T-cell (primary cell): ENCODE data around the gene TPR. TPM values are rescaled to one million over a fixed set of nuclear protein-coding genes. Genes with fewer than 3 reads are reported as not detected.

ENCODE experiments used
- ATAC-seq, 4 experiments: fragments of 200-7000 bp in 3 of 4; fragments of 150-1000 bp in 1 of 4; cut with Tn5 transposase; replicated peaks in 1 of 4; 1 replicate in 3 of 4; 2 replicates in 1 of 4; pipeline ENCODE4 v1.10.0; 2021; ENCODE audit warnings: moderate library complexity in 3 of 4, mild to moderate bottlenecking in 2 of 4, moderate number of reproducible peaks in 1 of 4
- CTCF ChIA-PET, 2 donors: fragments of 300-600 bp; sonication (Branson Sonifier 250); formaldehyde crosslinking; loops; one replicate each; lab custom pipeline; 2022; ENCODE audit warnings: antibody characterized with exemption in 2 of 2; lab: Charles Lee
- POLR2A ChIA-PET, 2 donors: fragments of 300-600 bp; sonication (Branson Sonifier 250); formaldehyde crosslinking; loops; one replicate each; lab custom pipeline; 2022; ENCODE audit warnings: antibody characterized with exemption in 2 of 2; lab: Charles Lee
- DNase-seq, 35 experiments: peaks; one replicate each; pipeline versions ENCODE4 v3.0.0 to v3.0.0-alpha.2; 2013 to 2023
- H3K27ac ChIP-seq: one replicate; pipeline ENCODE4 v1.5.1; 2013; ENCODE audit warnings: low read length
- H3K27me3 ChIP-seq, 2 experiments: replicated peaks in 1 of 2; 1 replicate in 1 of 2; 2 replicates in 1 of 2; pipeline versions ENCODE4 v1.6.1 to v1.7.0; 2013; ENCODE audit warnings: low read length in 1 of 2, mixed read lengths in 1 of 2; ENCODE audit not compliant: control insufficient read depth in 2 of 2, insufficient read depth in 2 of 2; ENCODE audit errors: extremely low read depth in 1 of 2
- H3K36me3 ChIP-seq, 2 donors: 1 replicate in 1 of 2; 2 replicates in 1 of 2; pipeline versions ENCODE4 v1.6.1 to v1.7.0; 2013; ENCODE audit warnings: low read length in 1 of 2; ENCODE audit not compliant: control insufficient read depth in 2 of 2, insufficient read depth in 1 of 2; ENCODE audit errors: extremely low read depth in 1 of 2
- H3K4me1 ChIP-seq, 2 experiments: 1 replicate in 1 of 2; 2 replicates in 1 of 2; pipeline versions ENCODE4 v1.6.1 to v1.7.0; 2013; ENCODE audit warnings: low read length in 2 of 2, mixed read lengths in 1 of 2; ENCODE audit not compliant: insufficient read depth in 2 of 2, control insufficient read depth in 1 of 2; ENCODE audit errors: extremely low read depth in 1 of 2
- H3K4me3 ChIP-seq, 2 donors: 1 replicate in 1 of 2; 2 replicates in 1 of 2; pipeline versions ENCODE4 v1.5.1 to v1.7.0; 2013; ENCODE audit warnings: mild to moderate bottlenecking in 2 of 2, low read length in 1 of 2, moderate library complexity in 1 of 2; ENCODE audit not compliant: control insufficient read depth in 1 of 2; ENCODE audit errors: extremely low read depth in 1 of 2
- H3K9me3 ChIP-seq: 2 replicates; pipeline ENCODE4 v1.7.0; 2013
- H3K27ac Mint-ChIP-seq, 2 donors: one replicate each; pipeline ENCODE4 v1.8.0; 2020 to 2021; ENCODE audit warnings: mild to moderate bottlenecking in 2 of 2, mixed read lengths in 2 of 2
- H3K27me3 Mint-ChIP-seq, 2 donors: one replicate each; pipeline ENCODE4 v1.8.0; 2021 to 2022; ENCODE audit warnings: mixed read lengths in 2 of 2
- H3K36me3 Mint-ChIP-seq: one replicate; pipeline ENCODE4 v1.8.0; 2021; ENCODE audit warnings: mixed read lengths
- H3K4me1 Mint-ChIP-seq, 3 donors: one replicate each; pipeline ENCODE4 v1.8.0; 2020 to 2022; ENCODE audit warnings: mixed read lengths in 3 of 3, mild to moderate bottlenecking in 1 of 3
- H3K4me3 Mint-ChIP-seq, 3 donors: one replicate each; pipeline ENCODE4 v1.8.0; 2020 to 2022; ENCODE audit warnings: mild to moderate bottlenecking in 3 of 3, mixed read lengths in 3 of 3, moderate library complexity in 3 of 3
- H3K9me3 Mint-ChIP-seq, 3 donors: one replicate each; pipeline ENCODE4 v1.8.0; 2020 to 2022; ENCODE audit warnings: mixed read lengths in 3 of 3
- WGBS: methylation state at CpG from one replicate; pipeline ENCODE4 v1.1.5; 2013; ENCODE audit warnings: missing lambda C conversion rate; ENCODE audit not compliant: insufficient coverage; 5-methylcytosine and 5-hydroxymethylcytosine counted together
- total RNA-seq, 35 experiments: library from RNA in 6 of 35; stranded (reverse) in 6 of 35; fragments of 120-200 nt in 1 of 35; gene quantifications; one replicate each; pipeline versions ENCODE4 v1.2.1 to v1.2.4 and lab custom pipeline; 2013 to 2026

TPR gene
- total RNA-seq, 5 donors from 2014 or later (not counting 1 experiment from before 2014, with no cell fraction given): 128 to 144 (median 137) TPM

DNA sequence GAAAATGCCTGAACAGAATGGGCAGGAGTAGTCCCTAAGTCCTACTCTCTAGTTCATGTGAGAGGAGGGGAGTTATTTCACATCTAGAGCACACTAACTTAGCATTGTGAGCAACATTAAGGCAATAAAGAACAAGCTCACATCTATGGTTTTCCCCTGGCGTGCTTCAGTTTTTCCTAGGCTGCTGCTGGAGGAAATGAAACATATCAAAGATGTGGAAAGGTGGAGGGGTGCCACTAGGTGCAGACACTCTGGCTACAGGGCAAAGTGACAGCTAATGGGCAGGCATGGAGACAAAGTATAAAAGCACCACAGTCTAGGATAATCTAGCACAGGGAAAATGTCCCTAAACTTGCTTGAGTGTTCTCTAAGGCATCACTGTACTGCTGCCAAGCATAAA is 82.2 kb downstream of the TPR start:
- no peaks in the 10 kb centered on the region for H3K9me3 ChIP-seq
- H3K4me3 ChIP-seq: no peak overlapping the region
- ChIA-PET CTCF (interaction anchor here in 1 of 2 donors (1.0 kb wide), 1 partner anchor 16 kb away, joined by 3 read pairs; no protein-coding TSS in a partner anchor), POLR2A (no interaction called here)
- H3K27ac ChIP-seq: no peak overlapping the region
- DNase-seq (no peak), ATAC-seq (no peak)
- H3K27me3 Mint-ChIP-seq: no peaks in the 10 kb centered on the region
- peaks cover 2% of the 10 kb centered on the region for H3K36me3 Mint-ChIP-seq
- H3K27me3 ChIP-seq: no peaks in the 10 kb centered on the region
- H3K9me3 Mint-ChIP-seq: no peaks in the 10 kb centered on the region
- peaks cover 57 to 64% (median 59%) of the 10 kb centered on the region in 3 donors for H3K4me1 Mint-ChIP-seq
- H3K27ac Mint-ChIP-seq: peak overlapping the region; percentile 1 to 19
- no CpG with 5 or more reads among the region's 1 CpG for WGBS
- H3K36me3 ChIP-seq: no peaks in the 10 kb centered on the region
- no peak overlapping the region for H3K4me3 Mint-ChIP-seq
- peaks cover 12 to 29% of the 10 kb centered on the region in 2 experiments for H3K4me1 ChIP-seq

DNA sequence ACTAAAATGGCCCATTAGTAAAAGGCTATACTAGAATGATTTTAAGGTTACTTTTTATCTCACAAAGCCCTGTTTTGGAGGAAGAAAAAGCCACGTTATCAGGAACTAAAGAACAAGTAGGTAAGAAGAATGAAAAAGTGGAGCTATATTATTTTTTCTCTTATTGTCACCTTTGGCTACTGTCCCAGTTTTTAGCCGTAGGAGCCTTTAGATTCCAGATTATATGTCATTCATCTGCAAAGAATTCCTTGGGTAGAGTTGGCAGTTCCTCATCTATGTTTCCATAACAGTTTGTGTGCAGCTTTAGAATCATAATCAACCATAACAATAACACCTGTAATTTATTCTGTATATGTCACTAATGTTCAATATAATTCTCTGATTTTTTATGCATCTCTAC is 83.8 kb downstream of the TPR start:
- H3K9me3 Mint-ChIP-seq: no peaks in the 10 kb centered on the region
- no peak overlapping the region for H3K4me3 Mint-ChIP-seq
- H3K4me3 ChIP-seq: no peak overlapping the region
- no peak for DNase-seq
- no peaks in the 10 kb centered on the region for H3K36me3 ChIP-seq
- ChIA-PET POLR2A (no interaction called here), CTCF (interaction anchor here in 1 of 2 donors (1.0 kb wide), 1 partner anchor 33 kb away, joined by 4 read pairs; no protein-coding TSS in a partner anchor)
- H3K4me1 Mint-ChIP-seq: peaks cover 64 to 69% (median 69%) of the 10 kb centered on the region in 3 donors
- no peaks in the 10 kb centered on the region for H3K27me3 Mint-ChIP-seq
- H3K27ac ChIP-seq: no peak overlapping the region
- H3K36me3 Mint-ChIP-seq: peaks cover 2% of the 10 kb centered on the region
- peaks cover 12 to 30% of the 10 kb centered on the region in 2 experiments for H3K4me1 ChIP-seq
- no peak for ATAC-seq
- no CpG with 5 or more reads among the region's 2 CpGs for WGBS
- H3K9me3 ChIP-seq: no peaks in the 10 kb centered on the region
- H3K27me3 ChIP-seq: no peaks in the 10 kb centered on the region
- peak overlapping the region; percentile 95 to 96 for H3K27ac Mint-ChIP-seq

DNA sequence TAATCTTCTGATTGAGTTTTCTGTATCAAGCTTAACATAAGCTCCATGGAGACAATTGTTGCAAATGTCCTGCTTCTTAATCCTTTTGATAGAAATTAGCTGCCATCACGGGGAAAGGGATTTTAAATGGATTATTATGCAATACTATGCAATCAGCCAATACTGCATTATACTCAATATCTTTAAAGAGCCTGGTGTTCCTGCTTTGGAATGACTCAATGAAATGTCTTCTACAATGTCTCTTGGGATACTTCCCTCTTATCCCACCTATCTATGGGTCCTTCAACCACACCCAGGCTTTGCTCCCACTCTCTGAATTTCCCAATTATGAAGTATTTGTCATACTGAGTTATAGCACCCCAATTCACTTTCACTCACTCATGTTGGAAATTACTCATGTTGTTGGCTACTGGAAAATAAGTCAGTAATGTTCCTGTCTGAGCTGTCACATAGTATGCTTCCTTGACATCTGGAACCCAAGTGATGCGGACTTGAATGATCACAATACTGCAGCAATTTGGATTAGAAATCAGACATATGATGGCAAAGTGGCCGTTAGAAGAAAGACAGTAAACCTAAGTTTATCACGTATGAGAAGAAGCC is 85.0 kb downstream of the TPR start:
- ATAC-seq (no peak), DNase-seq (no peak)
- Mint-ChIP-seq H3K9me3 (no peaks in the 10 kb centered on the region), H3K36me3 (peaks cover 2% of the 10 kb centered on the region), H3K4me1 (peaks cover 56 to 63% (median 63%) of the 10 kb centered on the region in 3 donors), H3K27ac (peak overlapping the region; percentile 95 to 96), H3K27me3 (no peaks in the 10 kb centered on the region), H3K4me3 (peak overlapping the region in 1 of 3 donors; percentile 26)
- Histone ChIP-seq H3K27ac (peak overlapping the region; percentile 59), H3K27me3 (no peaks in the 10 kb centered on the region), H3K4me1 (peaks cover 12 to 30% of the 10 kb centered on the region in 2 experiments), H3K9me3 (no peaks in the 10 kb centered on the region), H3K36me3 (no peaks in the 10 kb centered on the region), H3K4me3 (no peak overlapping the region)
- CTCF ChIA-PET: interaction anchor here (0.9 to 1.0 kb wide), 3 partner anchors 11 to 35 kb away, joined by 3 to 6 read pairs (median 4); no protein-coding TSS in a partner anchor
- POLR2A ChIA-PET: interaction anchor here in 1 of 2 donors (1.1 kb wide), 1 partner anchor 15 kb away, joined by 4 read pairs; no protein-coding TSS in a partner anchor
- 68% methylated on average over 3 of the region's 4 CpGs for WGBS

DNA sequence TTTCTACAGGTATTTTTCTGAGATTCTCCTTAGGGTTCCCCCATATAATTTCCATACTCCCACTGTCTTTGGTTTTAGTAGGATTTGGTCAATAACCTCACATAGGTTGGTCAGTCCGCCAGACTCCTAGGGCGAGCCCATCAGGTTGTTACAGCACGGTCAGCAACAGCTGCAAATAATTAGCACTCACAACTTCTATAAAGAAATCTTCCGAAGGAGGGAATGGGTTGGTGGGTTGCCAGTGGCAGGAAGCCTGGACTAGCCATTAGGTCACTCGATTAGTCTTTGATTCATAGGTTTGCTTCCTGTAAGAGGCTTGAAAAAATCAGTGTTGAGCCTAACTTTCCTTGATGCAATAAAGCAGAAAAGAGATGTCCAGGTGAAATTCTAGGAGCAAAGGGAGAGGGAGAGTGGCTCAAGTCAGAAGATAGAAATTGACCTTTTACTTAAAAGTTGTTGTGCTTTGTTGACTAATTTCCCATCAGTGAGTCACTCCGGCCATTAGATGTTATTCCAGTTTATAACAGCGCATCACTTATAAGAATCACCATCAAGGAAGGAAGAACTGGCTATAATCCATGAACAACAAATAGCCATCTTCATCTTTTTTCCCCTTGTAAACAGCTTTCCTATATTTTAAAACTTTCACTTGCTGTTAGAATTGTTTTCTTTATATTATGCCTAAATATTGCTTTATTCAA is 88.3 kb downstream of the TPR start:
- no peak overlapping the region for H3K27ac ChIP-seq
- H3K9me3 ChIP-seq: no peaks in the 10 kb centered on the region
- peaks cover 55 to 65% (median 60%) of the 10 kb centered on the region in 3 donors for H3K4me1 Mint-ChIP-seq
- POLR2A ChIA-PET: no interaction called here
- H3K9me3 Mint-ChIP-seq: no peaks in the 10 kb centered on the region
- no peak for ATAC-seq
- no peak overlapping the region for H3K4me3 Mint-ChIP-seq
- no peaks in the 10 kb centered on the region for H3K36me3 ChIP-seq
- H3K27me3 Mint-ChIP-seq: no peaks in the 10 kb centered on the region
- H3K4me3 ChIP-seq: no peak overlapping the region
- no peak for DNase-seq
- H3K36me3 Mint-ChIP-seq: peaks cover 2% of the 10 kb centered on the region
- peak overlapping the region; percentile 95 to 96 for H3K27ac Mint-ChIP-seq
- H3K4me1 ChIP-seq: peaks cover 12 to 27% of the 10 kb centered on the region in 2 experiments
- CTCF ChIA-PET: no interaction called here
- WGBS: 92% methylated on average over 1 of the region's 7 CpGs
- H3K27me3 ChIP-seq: no peaks in the 10 kb centered on the region

DNA sequence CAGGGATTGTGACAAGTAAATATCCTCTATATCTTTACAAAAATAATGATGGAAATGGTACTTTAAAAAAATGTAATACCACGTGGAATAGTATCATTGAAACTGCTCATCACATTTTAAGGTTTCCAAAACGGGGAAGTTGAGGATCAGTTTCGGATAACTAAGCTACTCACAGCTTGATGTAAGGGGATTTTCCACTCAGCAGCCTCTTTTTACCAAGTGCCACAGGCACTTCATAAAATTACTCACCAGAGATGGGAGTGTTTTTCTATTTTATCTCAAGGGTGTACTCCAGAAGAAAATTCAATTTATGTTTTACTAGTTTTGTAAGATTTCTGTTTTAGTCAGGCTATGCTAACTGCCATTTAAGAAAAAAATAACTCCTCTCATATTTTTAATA is 91.7 kb downstream of the TPR start:
- Histone ChIP-seq H3K36me3 (no peaks in the 10 kb centered on the region), H3K4me1 (peaks cover 1 to 6% of the 10 kb centered on the region in 2 experiments), H3K27me3 (no peaks in the 10 kb centered on the region), H3K4me3 (no peak overlapping the region), H3K9me3 (no peaks in the 10 kb centered on the region), H3K27ac (no peak overlapping the region)
- ChIA-PET CTCF (interaction anchor here in 1 of 2 donors (0.6 kb wide), 1 partner anchor 461 kb away, joined by 3 read pairs; no protein-coding TSS in a partner anchor), POLR2A (no interaction called here)
- ATAC-seq: no peak
- WGBS: no CpG with 5 or more reads among the region's 3 CpGs
- no peak for DNase-seq
- Mint-ChIP-seq H3K9me3 (no peaks in the 10 kb centered on the region), H3K4me3 (no peak overlapping the region), H3K27ac (peak overlapping the region in 1 of 2 donors; percentile 40), H3K4me1 (peaks cover 29 to 37% (median 31%) of the 10 kb centered on the region in 3 donors), H3K36me3 (no peaks in the 10 kb centered on the region), H3K27me3 (no peaks in the 10 kb centered on the region)

DNA sequence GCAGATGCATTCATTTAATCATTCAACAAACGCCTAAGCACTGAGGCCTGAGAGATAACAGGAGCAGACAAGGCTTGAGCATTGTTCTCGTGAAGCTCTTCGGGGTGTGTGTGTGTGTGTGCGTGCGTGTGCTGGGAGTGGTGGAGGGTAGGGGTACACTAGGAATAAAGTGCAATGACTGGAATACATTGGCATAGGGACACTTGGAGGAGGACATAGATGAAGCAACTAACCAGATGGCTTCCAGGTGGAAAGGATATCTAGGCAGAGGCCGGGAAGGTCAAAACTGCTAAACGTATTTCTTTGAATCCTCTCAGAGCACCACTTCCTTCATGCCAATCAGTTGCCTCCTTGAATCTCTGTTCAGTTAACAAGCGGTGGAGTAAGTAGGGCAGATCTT is 92.6 kb downstream of the TPR start:
- Histone ChIP-seq H3K27me3 (no peaks in the 10 kb centered on the region), H3K9me3 (no peaks in the 10 kb centered on the region), H3K4me3 (no peak overlapping the region), H3K36me3 (no peaks in the 10 kb centered on the region), H3K27ac (no peak overlapping the region), H3K4me1 (no peaks in the 10 kb centered on the region)
- H3K36me3 Mint-ChIP-seq: no peaks in the 10 kb centered on the region
- no peaks in the 10 kb centered on the region for H3K9me3 Mint-ChIP-seq
- H3K4me1 Mint-ChIP-seq: peaks cover 20 to 28% (median 22%) of the 10 kb centered on the region in 3 donors
- ChIA-PET CTCF (no interaction called here), POLR2A (no interaction called here)
- ATAC-seq (no peak), DNase-seq (no peak)
- WGBS: 73% methylated on average over 6 of the region's 8 CpGs
- peak overlapping the region in 1 of 3 donors; percentile 14 for H3K4me3 Mint-ChIP-seq
- H3K27me3 Mint-ChIP-seq: no peaks in the 10 kb centered on the region
- peak overlapping the region; percentile 78 to 81 for H3K27ac Mint-ChIP-seq
